Smooth muscle cell (in vitro differentiated cells): ENCODE measurements around the gene PKDCC. TPM values are rescaled to one million over a fixed set of nuclear protein-coding genes. Genes with fewer than 3 reads are reported as not detected.

Source experiments
- DNase-seq: peaks from one replicate; lab custom pipeline; 2025; ENCODE audit not compliant: unreplicated experiment; lab: John Stamatoyannopoulos, UW
- H2AFZ ChIP-seq: fragments of 200-600 bp; sonication (generic); 2 replicates; pipeline ENCODE4 v1.6.0; 2016; ENCODE audit warnings: antibody characterized with exemption, low read depth, mild to moderate bottlenecking
- H3F3A ChIP-seq: fragments of 200-600 bp; sonication (generic); 2 replicates; pipeline ENCODE4 v1.6.0; 2017; ENCODE audit warnings: antibody characterized with exemption, low read depth
- H3K27ac ChIP-seq: fragments of 200-600 bp; sonication (generic); 2 replicates; pipeline ENCODE4 v1.5.1; 2016; ENCODE audit warnings: low read depth, mild to moderate bottlenecking
- H3K27me3 ChIP-seq: fragments of 200-600 bp; sonication (generic); 2 replicates; pipeline ENCODE4 v1.6.1; 2016; ENCODE audit warnings: low read depth, mild to moderate bottlenecking
- H3K36me3 ChIP-seq: fragments of 200-600 bp; sonication (generic); 2 replicates; pipeline ENCODE4 v1.5.1; 2016; ENCODE audit warnings: low read depth
- H3K4me1 ChIP-seq: fragments of 200-600 bp; sonication (generic); 2 replicates; pipeline ENCODE4 v1.5.1; 2016; ENCODE audit warnings: low read depth
- H3K4me2 ChIP-seq: fragments of 200-600 bp; sonication (generic); 2 replicates; pipeline ENCODE4 v1.6.0; 2016; ENCODE audit warnings: mild to moderate bottlenecking
- H3K4me3 ChIP-seq: fragments of 200-600 bp; sonication (generic); 2 replicates; pipeline ENCODE4 v1.5.1; 2016; ENCODE audit warnings: mild to moderate bottlenecking
- H3K79me2 ChIP-seq: fragments of 200-600 bp; sonication (generic); 2 replicates; pipeline ENCODE4 v1.6.0; 2016; ENCODE audit warnings: low read depth, mild to moderate bottlenecking
- H3K9ac ChIP-seq: fragments of 200-600 bp; sonication (generic); 2 replicates; pipeline ENCODE4 v1.6.0; 2016; ENCODE audit warnings: low read depth
- H3K9me3 ChIP-seq: fragments of 200-600 bp; sonication (generic); replicated peaks from 2 replicates; pipeline ENCODE4 v1.5.1; 2016; ENCODE audit warnings: low read depth
- H4K20me1 ChIP-seq: fragments of 200-600 bp; sonication (generic); 2 replicates; pipeline ENCODE4 v1.6.0; 2016; ENCODE audit warnings: low read depth
- WGBS: methylation state at CpG from one replicate; pipeline ENCODE4 v1.1.7; 2016; ENCODE audit warnings: low lambda C conversion rate; 5-methylcytosine and 5-hydroxymethylcytosine counted together
- polyA plus RNA-seq: library from polyadenylated mRNA; unstranded; fragments of >200 nt; fragmentation: Nextera tagmentation; extraction: Ambion mirVana; gene quantifications from 2 replicates; pipeline ENCODE4 v1.2.1, GENCODE V29; 2016
- total RNA-seq: library from RNA; depleted of rRNA; stranded (reverse); fragments of >200 nt; gene quantifications from 2 replicates; pipeline ENCODE4 v1.2.3, GENCODE V29; 2014
- TF ChIP-seq, protein P1 (sequence below): fragments of 200-600 bp; sonication (generic); IDR thresholded peaks from 2 replicates; pipeline ENCODE4 v1.5.1; 2017; ENCODE audit warnings: borderline replicate concordance, mild to moderate bottlenecking, antibody characterized with exemption; ENCODE audit not compliant: insufficient read depth, poor library complexity, severe bottlenecking

The PKDCC gene
- total and polyA plus RNA-seq, 2 experiments from 2014 or later = 12.2 to 15.2 TPM

DNA sequence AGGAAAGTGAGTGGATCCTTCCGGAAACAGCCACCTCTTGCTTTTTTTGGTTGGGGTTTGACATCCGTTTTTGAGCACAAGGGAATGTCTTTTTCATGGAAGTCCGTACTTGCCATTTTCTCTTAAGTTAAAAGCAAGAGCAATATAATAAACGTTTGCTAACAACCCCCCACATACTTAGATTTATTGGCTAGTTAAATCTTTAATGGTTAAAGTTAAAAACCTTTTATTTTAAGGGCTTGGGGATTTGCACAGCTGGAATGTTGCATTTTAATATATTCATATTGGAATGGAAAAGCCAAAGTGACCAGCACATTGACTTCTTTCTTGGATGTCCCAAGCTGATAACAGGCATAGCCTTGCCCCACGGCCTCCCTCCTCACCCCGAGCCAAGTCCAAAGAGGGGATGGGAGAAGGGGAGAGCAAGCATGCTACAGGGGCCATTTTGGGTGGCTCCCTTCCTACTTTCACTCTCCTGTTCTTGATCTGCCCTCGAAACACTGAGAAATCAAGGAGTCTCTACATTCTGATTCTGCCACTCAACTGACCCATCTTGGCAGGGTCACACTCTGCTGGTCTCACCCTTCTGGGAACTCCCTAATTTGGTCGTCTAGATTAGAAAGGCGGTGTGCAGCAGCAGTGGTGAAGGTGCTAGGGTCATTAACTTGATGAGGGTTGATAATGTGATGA lies 48.1 kb upstream of the PKDCC start:
- no peaks in the 10 kb centered on the region for H3K36me3 ChIP-seq
- H3K79me2 ChIP-seq = no peaks in the 10 kb centered on the region
- H3F3A ChIP-seq = no peaks in the 10 kb centered on the region
- no peak overlapping the region for H3K27ac ChIP-seq
- TF ChIP-seq, protein P1, sequence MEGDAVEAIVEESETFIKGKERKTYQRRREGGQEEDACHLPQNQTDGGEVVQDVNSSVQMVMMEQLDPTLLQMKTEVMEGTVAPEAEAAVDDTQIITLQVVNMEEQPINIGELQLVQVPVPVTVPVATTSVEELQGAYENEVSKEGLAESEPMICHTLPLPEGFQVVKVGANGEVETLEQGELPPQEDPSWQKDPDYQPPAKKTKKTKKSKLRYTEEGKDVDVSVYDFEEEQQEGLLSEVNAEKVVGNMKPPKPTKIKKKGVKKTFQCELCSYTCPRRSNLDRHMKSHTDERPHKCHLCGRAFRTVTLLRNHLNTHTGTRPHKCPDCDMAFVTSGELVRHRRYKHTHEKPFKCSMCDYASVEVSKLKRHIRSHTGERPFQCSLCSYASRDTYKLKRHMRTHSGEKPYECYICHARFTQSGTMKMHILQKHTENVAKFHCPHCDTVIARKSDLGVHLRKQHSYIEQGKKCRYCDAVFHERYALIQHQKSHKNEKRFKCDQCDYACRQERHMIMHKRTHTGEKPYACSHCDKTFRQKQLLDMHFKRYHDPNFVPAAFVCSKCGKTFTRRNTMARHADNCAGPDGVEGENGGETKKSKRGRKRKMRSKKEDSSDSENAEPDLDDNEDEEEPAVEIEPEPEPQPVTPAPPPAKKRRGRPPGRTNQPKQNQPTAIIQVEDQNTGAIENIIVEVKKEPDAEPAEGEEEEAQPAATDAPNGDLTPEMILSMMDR = no peak
- H3K4me1 ChIP-seq = peaks cover 20% of the 10 kb centered on the region
- no peak overlapping the region for H3K9ac ChIP-seq
- DNase-seq = no peak
- no peak overlapping the region for H3K4me3 ChIP-seq
- no peak overlapping the region for H2AFZ ChIP-seq
- no peaks in the 10 kb centered on the region for H4K20me1 ChIP-seq
- no peaks in the 10 kb centered on the region for H3K27me3 ChIP-seq
- H3K9me3 ChIP-seq = no peaks in the 10 kb centered on the region
- WGBS = 80% methylated on average over 9 of the region's 9 CpGs
- no peak overlapping the region for H3K4me2 ChIP-seq

DNA sequence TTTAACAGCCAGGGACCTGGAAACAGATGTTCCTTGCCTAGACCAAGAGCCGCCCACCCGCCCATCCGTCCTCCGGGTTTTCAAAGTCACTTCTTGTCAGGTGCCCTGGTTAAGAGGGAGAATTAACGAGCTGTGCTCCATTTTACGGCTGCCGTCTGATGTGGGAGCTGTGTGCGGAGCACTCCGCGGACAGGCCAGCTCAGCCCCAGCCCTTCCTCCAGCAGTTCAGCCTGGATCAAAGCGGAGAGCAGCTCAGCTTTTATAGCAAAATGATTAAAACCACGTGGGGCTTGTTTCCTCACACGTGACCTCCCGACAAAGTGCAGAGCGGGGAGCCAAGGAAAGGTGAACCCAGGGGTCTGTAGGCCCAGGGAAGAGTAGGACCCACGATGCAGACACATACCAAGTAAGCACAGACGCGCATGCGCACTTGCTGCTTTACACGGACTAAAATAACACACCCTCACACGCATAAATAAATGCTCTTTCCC lies 46.1 kb upstream of the PKDCC start:
- WGBS = 55% methylated on average over 21 of the region's 21 CpGs
- H3K4me1 ChIP-seq = peaks cover 15% of the 10 kb centered on the region
- no peak overlapping the region for H3K4me3 ChIP-seq
- TF ChIP-seq, protein P1 = no peak
- no peak overlapping the region for H3K27ac ChIP-seq
- H2AFZ ChIP-seq = no peak overlapping the region
- no peaks in the 10 kb centered on the region for H4K20me1 ChIP-seq
- no peaks in the 10 kb centered on the region for H3K9me3 ChIP-seq
- H3K9ac ChIP-seq = no peak overlapping the region
- H3K36me3 ChIP-seq = no peaks in the 10 kb centered on the region
- H3F3A ChIP-seq = no peaks in the 10 kb centered on the region
- no peak overlapping the region for H3K4me2 ChIP-seq
- no peaks in the 10 kb centered on the region for H3K79me2 ChIP-seq
- DNase-seq = no peak
- H3K27me3 ChIP-seq = no peaks in the 10 kb centered on the region

DNA sequence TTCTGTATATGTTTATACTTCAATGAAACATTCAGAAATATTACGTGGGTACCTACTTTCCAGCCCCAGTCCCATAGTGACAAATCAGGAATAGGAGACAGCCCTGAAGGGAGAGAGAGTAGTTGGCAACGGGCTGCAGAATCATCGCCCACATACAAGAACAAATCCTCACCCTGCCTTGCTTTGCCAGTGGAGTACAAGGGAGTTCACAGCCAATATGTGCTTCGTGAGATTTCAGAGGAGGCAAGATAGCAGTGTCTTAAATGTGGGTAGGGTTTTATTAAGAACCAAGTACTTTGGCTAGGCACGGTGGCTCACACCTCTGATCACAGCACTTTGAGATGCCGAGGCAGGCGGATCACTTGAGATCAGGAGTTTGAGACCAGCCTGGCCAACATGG lies 40.3 kb upstream of the PKDCC start:
- no peak for DNase-seq
- no peaks in the 10 kb centered on the region for H3K36me3 ChIP-seq
- no peaks in the 10 kb centered on the region for H3K9me3 ChIP-seq
- no peaks in the 10 kb centered on the region for H3K27me3 ChIP-seq
- 94% methylated on average over 7 of the region's 7 CpGs for WGBS
- no peak overlapping the region for H2AFZ ChIP-seq
- no peak overlapping the region for H3K4me2 ChIP-seq
- peaks cover 9% of the 10 kb centered on the region for H3F3A ChIP-seq
- peaks cover 5% of the 10 kb centered on the region for H3K4me1 ChIP-seq
- H3K9ac ChIP-seq = no peak overlapping the region
- H4K20me1 ChIP-seq = no peaks in the 10 kb centered on the region
- TF ChIP-seq, protein P1 = no peak
- H3K4me3 ChIP-seq = no peak overlapping the region
- no peak overlapping the region for H3K27ac ChIP-seq
- H3K79me2 ChIP-seq = no peaks in the 10 kb centered on the region
